Testis (tissue), 3 donors: ENCODE measurements around the gene AP5S1. TPM values are rescaled to one million over a fixed set of nuclear protein-coding genes. Genes with fewer than 3 reads are reported as not detected.

Experiments
- DNase-seq: peaks from one replicate; pipeline ENCODE4 v3.0.0-alpha.2; 2019
- H3K27ac ChIP-seq, 2 donors: fragments of 200-600 bp; sonication (generic); one replicate each; pipeline ENCODE4 v1.5.1; 2019
- H3K27me3 ChIP-seq: fragments of 200-600 bp; sonication (generic); one replicate; pipeline ENCODE4 v1.5.1; 2019
- H3K36me3 ChIP-seq: fragments of 200-600 bp; sonication (generic); one replicate; pipeline ENCODE4 v1.5.1; 2017; ENCODE audit warnings: low read depth; ENCODE audit errors: missing control alignments
- H3K4me1 ChIP-seq: fragments of 200-600 bp; sonication (generic); one replicate; pipeline ENCODE4 v1.5.1; 2019
- H3K4me3 ChIP-seq, 2 donors: fragments of 200-600 bp; sonication (generic); one replicate each; pipeline ENCODE4 v1.5.1; 2017 to 2019
- H3K9me3 ChIP-seq: fragments of 200-600 bp; sonication (generic); one replicate; pipeline ENCODE4 v1.5.1; 2017
- POLR2A ChIP-seq: fragments of 450-650 bp; IDR thresholded peaks from one replicate; pipeline ENCODE4 v1.6.1; 2017; ENCODE audit warnings: antibody characterized with exemption, mild to moderate bottlenecking, moderate library complexity
- WGBS, 2 donors: methylation state at CpG; one replicate each; pipeline ENCODE4 v1.1.5; 2018; 5-methylcytosine and 5-hydroxymethylcytosine counted together
- intact Hi-C: fragments of 100-400 bp; cut with DNase I; formaldehyde crosslinking; loops from one replicate; pipeline ENCODE4 v1.15.1; 2023; ENCODE audit warnings: low total_unique reads
- polyA plus RNA-seq: library from polyadenylated mRNA; stranded (reverse); fragments of 350-450 nt; fragmentation: Illumina TruSeq; extraction: RNeasy Lipid Tissue Mini Kit (QIAGEN cat#74804); gene quantifications from one replicate; pipeline ENCODE4 v1.2.3, GENCODE V29; 2014; ENCODE audit warnings: low read depth, low replicate concordance; ENCODE audit not compliant: insufficient read depth
- total RNA-seq, 2 donors: library from RNA; depleted of rRNA; stranded (reverse); fragments of >200 nt; gene quantifications; one replicate each; pipeline ENCODE4 v1.2.3, GENCODE V29; 2016
- TF ChIP-seq, protein P1 (sequence below), 3 experiments: fragments of 450-650 bp in 2 of 3; fragments of 200-600 bp in 1 of 3; sonication (generic) in 1 of 3; IDR thresholded peaks; one replicate each; pipeline ENCODE4 v1.5.1; 2016 to 2019; ENCODE audit warnings: antibody characterized with exemption in 3 of 3, mild to moderate bottlenecking in 2 of 3, moderate library complexity in 1 of 3

Gene AP5S1
- total and polyA plus RNA-seq, 3 donors from 2014 or later, result 25.9 to 26.6 (median 26.0) TPM

DNA sequence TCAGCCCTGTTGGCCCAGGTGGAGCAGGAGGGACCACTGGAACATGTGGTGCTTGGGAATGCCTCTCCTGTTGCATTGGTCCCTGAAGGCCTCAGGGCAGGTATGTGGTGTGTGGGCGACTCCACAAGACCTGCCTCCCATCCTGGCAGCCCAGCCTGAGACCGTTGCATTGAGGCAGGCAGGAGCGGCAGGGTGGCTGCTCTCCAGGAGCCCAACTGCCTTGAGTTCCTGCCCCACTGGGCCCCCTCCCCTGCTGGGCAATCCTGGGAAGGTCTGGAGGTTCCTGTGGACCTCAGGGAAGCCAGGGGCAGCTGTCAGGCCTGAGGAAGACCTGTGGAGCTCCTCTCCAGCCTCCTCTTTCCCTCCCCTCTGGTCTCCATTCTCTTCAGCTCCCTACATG is 46.1 kb downstream of the AP5S1 start:
- no peak overlapping the region for H3K27ac ChIP-seq
- intact Hi-C loops, result no loop called here
- no peaks in the 10 kb centered on the region for H3K36me3 ChIP-seq

DNA sequence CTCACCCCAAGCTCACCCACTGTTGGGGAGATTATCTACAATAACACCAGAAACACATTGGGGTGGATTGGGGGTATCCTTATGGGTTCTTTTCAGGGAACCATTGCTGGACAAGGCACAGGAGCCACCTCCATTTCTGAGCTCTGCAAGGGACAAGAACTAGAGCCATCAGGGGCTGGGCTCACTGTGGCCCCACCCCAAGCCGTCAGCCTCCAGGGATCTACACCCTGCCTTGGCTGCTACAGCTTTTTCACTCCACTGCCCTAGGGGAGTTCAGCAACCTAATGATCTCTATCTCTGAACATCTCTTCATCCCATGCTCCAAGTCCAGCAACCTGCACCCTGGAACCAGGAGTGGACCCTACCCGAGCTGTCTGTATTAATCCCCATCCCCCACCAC is 47.5 kb downstream of the AP5S1 start:
- TF ChIP-seq POLR2A, result no peak
- TF ChIP-seq, protein P1, sequence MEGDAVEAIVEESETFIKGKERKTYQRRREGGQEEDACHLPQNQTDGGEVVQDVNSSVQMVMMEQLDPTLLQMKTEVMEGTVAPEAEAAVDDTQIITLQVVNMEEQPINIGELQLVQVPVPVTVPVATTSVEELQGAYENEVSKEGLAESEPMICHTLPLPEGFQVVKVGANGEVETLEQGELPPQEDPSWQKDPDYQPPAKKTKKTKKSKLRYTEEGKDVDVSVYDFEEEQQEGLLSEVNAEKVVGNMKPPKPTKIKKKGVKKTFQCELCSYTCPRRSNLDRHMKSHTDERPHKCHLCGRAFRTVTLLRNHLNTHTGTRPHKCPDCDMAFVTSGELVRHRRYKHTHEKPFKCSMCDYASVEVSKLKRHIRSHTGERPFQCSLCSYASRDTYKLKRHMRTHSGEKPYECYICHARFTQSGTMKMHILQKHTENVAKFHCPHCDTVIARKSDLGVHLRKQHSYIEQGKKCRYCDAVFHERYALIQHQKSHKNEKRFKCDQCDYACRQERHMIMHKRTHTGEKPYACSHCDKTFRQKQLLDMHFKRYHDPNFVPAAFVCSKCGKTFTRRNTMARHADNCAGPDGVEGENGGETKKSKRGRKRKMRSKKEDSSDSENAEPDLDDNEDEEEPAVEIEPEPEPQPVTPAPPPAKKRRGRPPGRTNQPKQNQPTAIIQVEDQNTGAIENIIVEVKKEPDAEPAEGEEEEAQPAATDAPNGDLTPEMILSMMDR (IDR thresholded peaks at IDR 0.05), result no peak
- intact Hi-C loops, result no loop called here
- no peak overlapping the region for H3K4me3 ChIP-seq
- no peaks in the 10 kb centered on the region for H3K36me3 ChIP-seq
- no peak overlapping the region for H3K27ac ChIP-seq
- H3K4me1 ChIP-seq, result no peaks in the 10 kb centered on the region
- DNase-seq, result no peak
- 79 to 83% methylated on average over 2 of the region's 2 CpGs for WGBS, 2 donors
- H3K27me3 ChIP-seq, result no peaks in the 10 kb centered on the region
- no peaks in the 10 kb centered on the region for H3K9me3 ChIP-seq

More for the DNA sequence above, 46.1 kb downstream of the AP5S1 start:
- TF ChIP-seq, protein P1 (IDR thresholded peaks at IDR 0.05), result no peak
- TF ChIP-seq POLR2A, result no peak
- no peaks in the 10 kb centered on the region for H3K27me3 ChIP-seq
- H3K4me1 ChIP-seq, result no peaks in the 10 kb centered on the region
- H3K9me3 ChIP-seq, result no peaks in the 10 kb centered on the region
- no peak for DNase-seq
- no peak overlapping the region for H3K4me3 ChIP-seq
- WGBS, 2 donors, result 87 to 92% methylated on average over 2 to 3 of the region's 3 CpGs

DNA sequence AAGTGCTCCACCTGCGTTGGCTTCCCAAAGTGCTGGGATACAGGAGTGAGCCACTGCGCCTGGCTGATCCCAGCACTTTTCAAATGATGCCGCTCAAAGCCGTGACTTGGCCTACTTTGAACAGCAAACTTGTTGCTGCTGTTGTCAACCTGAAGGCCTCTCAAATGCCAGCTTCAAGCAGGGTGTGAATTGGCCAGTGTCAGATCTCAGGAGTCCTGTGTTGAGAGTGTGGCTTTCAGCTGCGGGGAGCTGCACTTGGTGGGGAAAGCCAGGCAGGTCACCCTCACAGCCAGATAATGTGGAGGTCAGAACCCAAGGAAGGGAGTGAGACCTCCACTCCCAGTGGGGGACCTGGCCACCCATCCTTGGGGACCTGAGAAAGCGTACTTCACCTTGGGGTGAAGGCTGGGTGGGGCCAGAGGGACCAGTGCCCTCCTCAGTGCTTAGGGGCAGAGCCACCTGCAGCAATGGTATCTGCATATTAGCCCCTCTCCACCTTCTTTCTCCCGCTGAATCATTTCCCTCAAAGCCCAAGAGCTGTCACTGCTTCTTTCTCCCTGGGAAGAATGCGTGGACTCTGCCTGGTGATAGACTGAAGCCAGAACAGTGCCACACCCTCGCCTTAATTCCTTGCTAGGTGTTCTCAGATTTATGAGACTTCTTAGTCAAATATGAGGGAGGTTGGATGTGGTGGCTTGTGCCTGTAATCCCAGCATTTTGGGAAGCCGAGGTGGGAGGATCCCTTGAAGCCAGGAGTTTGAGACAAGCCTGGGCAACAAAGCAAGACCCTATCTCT is 49.7 kb downstream of the AP5S1 start:
- no peaks in the 10 kb centered on the region for H3K36me3 ChIP-seq
- no peak overlapping the region for H3K4me3 ChIP-seq
- DNase-seq, result no peak
- no peaks in the 10 kb centered on the region for H3K27me3 ChIP-seq
- TF ChIP-seq POLR2A, result no peak
- TF ChIP-seq, protein P1 (IDR thresholded peaks at IDR 0.05), result no peak
- H3K4me1 ChIP-seq, result no peaks in the 10 kb centered on the region
- WGBS, 2 donors, result 91 to 95% methylated on average over 9 to 10 of the region's 10 CpGs
- intact Hi-C loops, result no loop called here
- no peak overlapping the region for H3K27ac ChIP-seq
- no peaks in the 10 kb centered on the region for H3K9me3 ChIP-seq

DNA sequence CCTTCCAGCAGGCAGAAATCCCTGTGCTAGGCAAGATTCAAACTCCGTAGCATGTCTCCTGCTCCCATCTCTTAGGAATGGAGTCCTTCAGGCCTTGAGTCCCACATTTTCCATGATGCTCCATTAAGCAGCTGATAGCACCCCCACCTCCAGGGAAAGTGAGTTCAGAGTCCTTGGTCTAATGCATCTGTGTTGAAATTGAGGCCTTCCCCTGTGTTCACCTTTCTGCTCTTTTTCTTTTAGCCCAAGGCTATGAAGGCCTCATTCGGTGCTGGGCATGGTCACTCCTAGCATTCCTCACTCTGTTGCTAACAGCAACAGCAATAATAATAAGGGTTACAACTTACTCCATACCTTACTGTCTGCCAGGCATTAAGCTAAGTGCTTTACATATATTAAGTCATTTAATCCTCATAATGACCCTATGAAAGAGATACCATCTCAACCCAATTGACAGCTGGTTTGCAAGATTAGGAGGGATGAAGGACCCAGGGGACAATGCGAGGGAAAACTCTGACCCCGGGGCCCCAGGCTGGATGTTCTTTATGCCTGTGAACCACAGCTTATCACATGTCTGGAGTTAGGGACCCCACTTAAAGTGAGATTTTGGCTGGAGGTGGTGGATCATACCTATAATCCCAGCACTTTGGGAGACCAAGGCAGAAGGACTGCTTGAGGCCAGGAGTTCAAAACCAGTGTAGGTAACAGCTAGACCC is 51.4 kb downstream of the AP5S1 start:
- H3K36me3 ChIP-seq, result no peaks in the 10 kb centered on the region
- DNase-seq, result no peak
- H3K4me1 ChIP-seq, result no peaks in the 10 kb centered on the region
- H3K27me3 ChIP-seq, result no peaks in the 10 kb centered on the region
- H3K9me3 ChIP-seq, result no peaks in the 10 kb centered on the region
- intact Hi-C loops, result no loop called here
- 76 to 92% methylated on average over 4 of the region's 4 CpGs for WGBS, 2 donors
- TF ChIP-seq, protein P1 (IDR thresholded peaks at IDR 0.05), result no peak
- TF ChIP-seq POLR2A, result no peak
- H3K4me3 ChIP-seq, result no peak overlapping the region
- no peak overlapping the region for H3K27ac ChIP-seq
